ENCODE measurements around the gene TMEM120B.
A peak's percentile ranks its signal among the peaks of the same experiment; 100 is the strongest.
"Not testable (repeated sequence)": the region's sequence is repeated elsewhere in the genome, so short reads cannot be mapped to it uniquely, and the experiment has no call there.

The TMEM120B gene

GRCh38 chr12:121712461-121713256, at the start of gene TMEM120B:
TMEM120B (plus strand) TSS chr12:121712752; CDS start chr12:121712896, 144 bp downstream.
- Mint-ChIP-seq H3K36me3 (no peaks in the 10 kb centered on the region), H3K4me3 (peak within 1 kb of the TSS; percentile 97), H3K9me3 (ENCODE audit: low read depth) (no peaks in the 10 kb centered on the region), H3K27ac (peak within 1 kb of the TSS; percentile 84), H3K27me3 (no peaks in the 10 kb centered on the region), H3K4me1 (ENCODE audit: low read depth) (peaks cover 19% of the 10 kb centered on the region)

- Mint-ChIP-seq H3K27ac (peak overlapping the region; percentile 95), H3K4me3 (peak overlapping the region; percentile 89), H3K9me3 (ENCODE audit: low read depth) (no peaks in the 10 kb centered on the region), H3K27me3 (no peaks in the 10 kb centered on the region), H3K36me3 (no peaks in the 10 kb centered on the region), H3K4me1 (ENCODE audit: low read depth) (peaks cover 74% of the 10 kb centered on the region)
These were observed 49.0 kb upstream of the TMEM120B start for GRCh38 chr12:121663610-121663929.

- H3K4me3 Mint-ChIP-seq; H3K9me3 Mint-ChIP-seq (ENCODE audit: low read depth); H3K36me3 Mint-ChIP-seq; H3K27me3 Mint-ChIP-seq: not testable (repeated sequence)
- Mint-ChIP-seq H3K27ac (peak overlapping the region; percentile 85), H3K4me1 (ENCODE audit: low read depth) (peaks cover 56% of the 10 kb centered on the region)
These were observed 45.7 kb upstream of the TMEM120B start for GRCh38 chr12:121666829-121667228.

DNA sequence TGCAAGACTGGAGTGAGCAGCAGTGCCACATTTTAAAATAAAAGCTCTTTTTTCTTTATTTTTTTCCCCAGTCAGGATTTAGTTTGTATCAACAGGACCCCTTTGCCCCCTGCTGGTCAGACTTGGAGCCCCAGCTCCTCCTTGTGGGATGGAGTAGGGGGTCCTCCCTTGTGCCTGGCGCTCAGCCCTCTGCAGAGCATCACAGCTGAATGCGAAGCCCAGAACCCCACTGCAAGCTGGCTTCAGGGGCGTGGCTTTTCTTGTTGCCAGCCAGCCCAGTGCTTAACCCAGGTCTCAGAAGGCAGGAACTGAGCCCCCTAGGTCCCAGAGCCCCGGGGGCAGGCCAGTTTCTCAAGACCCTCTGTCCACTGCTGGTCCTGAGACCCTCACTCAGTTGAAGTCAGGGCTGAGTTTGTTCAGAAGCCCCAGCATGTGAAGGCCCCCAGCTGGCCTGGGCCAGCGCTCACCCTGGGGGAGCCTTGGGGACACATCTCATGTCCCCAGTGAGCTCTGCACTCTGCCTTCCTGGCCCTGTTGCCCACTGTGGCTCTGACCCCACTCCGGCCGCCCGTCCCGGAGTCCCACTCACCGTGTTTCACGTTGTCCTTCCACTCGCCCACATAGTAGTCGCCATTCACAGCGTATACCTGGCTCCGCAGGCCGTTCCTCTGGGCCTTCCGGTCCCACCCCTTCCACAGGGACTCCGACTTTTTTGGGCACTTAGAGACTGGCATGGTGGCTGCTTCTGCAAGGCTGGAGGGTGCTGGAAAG, 43.6 kb upstream of the TMEM120B start:
- Mint-ChIP-seq H3K27me3 (no peaks in the 10 kb centered on the region), H3K9me3 (ENCODE audit: low read depth) (no peaks in the 10 kb centered on the region), H3K4me1 (ENCODE audit: low read depth) (peaks cover 52% of the 10 kb centered on the region), H3K27ac (peak overlapping the region; percentile 72), H3K4me3 (no peak overlapping the region), H3K36me3 (no peaks in the 10 kb centered on the region)

- H3K4me3 Mint-ChIP-seq = no peak within 1 kb of the TSS
- peaks cover 46% of the 10 kb centered on the region for H3K4me1 Mint-ChIP-seq (ENCODE audit: low read depth)
- peak within 1 kb of the TSS; percentile 72 for H3K27ac Mint-ChIP-seq
These were observed 43.0 kb upstream of the TMEM120B start, which contains the start of gene MORN3 for GRCh38 chr12:121669521-121669900. MORN3 (minus strand) TSS chr12:121669654; CDS start chr12:121669483, 171 bp downstream.

DNA sequence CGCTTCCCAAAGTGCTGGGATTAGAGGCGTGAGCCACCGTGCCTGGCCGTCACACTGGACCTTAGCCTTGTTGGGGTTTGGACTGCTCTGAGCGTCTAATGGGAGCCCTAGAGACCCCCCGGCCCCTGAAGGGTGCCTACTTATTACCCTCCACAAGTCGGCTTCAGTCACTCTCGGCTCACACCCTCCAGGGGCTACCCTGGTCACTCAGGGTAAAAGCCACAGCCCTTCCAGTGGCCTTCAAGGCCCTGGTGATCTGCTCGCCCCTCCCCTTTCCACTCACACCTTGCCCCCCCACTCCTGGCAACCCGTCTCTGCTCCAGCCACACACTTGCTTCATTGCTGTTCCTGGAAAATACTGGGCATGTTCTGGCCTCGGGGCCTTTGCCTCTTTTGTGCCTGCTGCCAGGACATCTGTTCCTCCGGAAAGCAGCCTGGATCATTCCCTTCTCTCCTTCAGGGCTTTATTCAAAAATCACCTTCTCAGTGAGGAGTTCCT, 39.5 kb upstream of the TMEM120B start:
- Mint-ChIP-seq H3K36me3 (no peaks in the 10 kb centered on the region), H3K4me1 (ENCODE audit: low read depth) (peaks cover 27% of the 10 kb centered on the region), H3K27me3 (no peaks in the 10 kb centered on the region), H3K27ac (peak overlapping the region; percentile 97), H3K4me3 (peak overlapping the region; percentile 92), H3K9me3 (ENCODE audit: low read depth) (no peaks in the 10 kb centered on the region)

More at GRCh38 chr12:121669521-121669900, 43.0 kb upstream of the TMEM120B start, which contains the start of gene MORN3:
- Mint-ChIP-seq H3K27me3 (no peaks in the 10 kb centered on the region), H3K36me3 (no peaks in the 10 kb centered on the region), H3K9me3 (ENCODE audit: low read depth) (no peaks in the 10 kb centered on the region)

- Mint-ChIP-seq H3K36me3 (no peaks in the 10 kb centered on the region), H3K27ac (no peak overlapping the region), H3K9me3 (ENCODE audit: low read depth) (no peaks in the 10 kb centered on the region), H3K4me3 (no peak overlapping the region), H3K4me1 (ENCODE audit: low read depth) (peaks cover 20% of the 10 kb centered on the region), H3K27me3 (no peaks in the 10 kb centered on the region)
These were observed 36.4 kb upstream of the TMEM120B start for GRCh38 chr12:121676190-121676589.

- no peaks in the 10 kb centered on the region for H3K9me3 Mint-ChIP-seq (ENCODE audit: low read depth)
- H3K36me3 Mint-ChIP-seq = no peaks in the 10 kb centered on the region
- no peak overlapping the region for H3K27ac Mint-ChIP-seq
- no peak overlapping the region for H3K4me3 Mint-ChIP-seq
- H3K27me3 Mint-ChIP-seq = no peaks in the 10 kb centered on the region
- peaks cover 10% of the 10 kb centered on the region for H3K4me1 Mint-ChIP-seq (ENCODE audit: low read depth)
These were observed 34.2 kb upstream of the TMEM120B start for GRCh38 chr12:121678305-121678704.

- Mint-ChIP-seq H3K27me3 (no peaks in the 10 kb centered on the region), H3K27ac (no peak overlapping the region), H3K4me3 (no peak overlapping the region), H3K9me3 (ENCODE audit: low read depth) (no peaks in the 10 kb centered on the region), H3K36me3 (no peaks in the 10 kb centered on the region), H3K4me1 (ENCODE audit: low read depth) (peaks cover 6% of the 10 kb centered on the region)
These were observed 33.7 kb upstream of the TMEM120B start for GRCh38 chr12:121678716-121679300.

DNA sequence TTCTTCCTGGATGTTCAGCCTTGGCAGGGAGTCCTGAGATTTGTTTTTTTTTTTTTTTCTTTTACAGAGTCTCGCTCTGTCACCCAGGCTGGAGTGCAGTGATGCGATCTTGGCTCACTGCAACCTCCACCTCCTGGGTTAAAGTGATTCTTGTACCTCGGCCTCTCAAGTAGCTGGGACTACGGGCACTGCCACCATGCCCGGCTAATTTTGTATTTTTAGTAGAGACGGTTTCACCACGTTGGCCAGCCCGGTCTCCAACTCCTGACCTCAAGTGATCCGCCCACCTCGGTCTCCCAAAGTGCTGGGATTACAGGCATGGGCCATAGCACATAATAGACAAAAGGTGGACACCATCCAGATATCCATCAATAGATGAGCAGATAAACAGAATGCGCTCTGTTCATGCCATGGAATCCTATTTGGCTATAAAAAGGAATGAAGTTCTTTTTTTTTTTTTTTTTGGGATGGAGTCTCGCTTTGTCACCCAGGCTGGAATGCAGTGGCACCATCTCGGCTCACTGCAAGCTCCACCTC, 32.8 kb upstream of the TMEM120B start:
- not testable (repeated sequence) for H3K4me1 Mint-ChIP-seq (ENCODE audit: low read depth); H3K27ac Mint-ChIP-seq; H3K27me3 Mint-ChIP-seq; H3K9me3 Mint-ChIP-seq (ENCODE audit: low read depth); H3K4me3 Mint-ChIP-seq; H3K36me3 Mint-ChIP-seq

GRCh38 chr12:121688966-121689365, 23.6 kb upstream of the TMEM120B start:
- Mint-ChIP-seq H3K27me3 (no peaks in the 10 kb centered on the region), H3K27ac (no peak overlapping the region), H3K9me3 (ENCODE audit: low read depth) (no peaks in the 10 kb centered on the region), H3K4me1 (ENCODE audit: low read depth) (peaks cover 10% of the 10 kb centered on the region), H3K4me3 (no peak overlapping the region), H3K36me3 (no peaks in the 10 kb centered on the region)

- Mint-ChIP-seq H3K4me3 (no peak overlapping the region), H3K4me1 (ENCODE audit: low read depth) (peaks cover 10% of the 10 kb centered on the region), H3K27me3 (no peaks in the 10 kb centered on the region), H3K27ac (no peak overlapping the region), H3K36me3 (no peaks in the 10 kb centered on the region), H3K9me3 (ENCODE audit: low read depth) (no peaks in the 10 kb centered on the region)
These were observed 23.1 kb upstream of the TMEM120B start for GRCh38 chr12:121689430-121689829.

- H3K4me3 Mint-ChIP-seq; H3K4me1 Mint-ChIP-seq (ENCODE audit: low read depth); H3K9me3 Mint-ChIP-seq (ENCODE audit: low read depth); H3K27ac Mint-ChIP-seq; H3K27me3 Mint-ChIP-seq; H3K36me3 Mint-ChIP-seq: not testable (repeated sequence)
These were observed 19.8 kb upstream of the TMEM120B start for GRCh38 chr12:121692744-121693143.

GRCh38 chr12:121693155-121693687, 19.3 kb upstream of the TMEM120B start:
- peaks cover 1% of the 10 kb centered on the region for H3K4me1 Mint-ChIP-seq (ENCODE audit: low read depth)
- no peaks in the 10 kb centered on the region for H3K9me3 Mint-ChIP-seq (ENCODE audit: low read depth)
- no peaks in the 10 kb centered on the region for H3K27me3 Mint-ChIP-seq
- H3K27ac Mint-ChIP-seq = no peak overlapping the region
- no peak overlapping the region for H3K4me3 Mint-ChIP-seq
- no peaks in the 10 kb centered on the region for H3K36me3 Mint-ChIP-seq

Measured in activated naive CD8-positive, alpha-beta T cell (primary cell).